Dermis blood vessel endothelial cell (primary cell): ENCODE measurements around the gene SCARB2. TPM values are rescaled to one million over a fixed set of nuclear protein-coding genes. Genes with fewer than 3 reads are reported as not detected.
A peak's percentile ranks its signal among the peaks of the same experiment; 100 is the strongest.

Experiments used
- DNase-seq: peaks from one replicate; pipeline ENCODE4 v3.0.0; 2010
- total RNA-seq: library from RNA; depleted of rRNA; stranded (reverse); fragments of >200 nt; gene quantifications from 2 replicates; pipeline ENCODE4 v1.2.3, GENCODE V29; 2014

Gene SCARB2
- total RNA-seq, 1 donor from 2014 or later = 194 TPM

DNA sequence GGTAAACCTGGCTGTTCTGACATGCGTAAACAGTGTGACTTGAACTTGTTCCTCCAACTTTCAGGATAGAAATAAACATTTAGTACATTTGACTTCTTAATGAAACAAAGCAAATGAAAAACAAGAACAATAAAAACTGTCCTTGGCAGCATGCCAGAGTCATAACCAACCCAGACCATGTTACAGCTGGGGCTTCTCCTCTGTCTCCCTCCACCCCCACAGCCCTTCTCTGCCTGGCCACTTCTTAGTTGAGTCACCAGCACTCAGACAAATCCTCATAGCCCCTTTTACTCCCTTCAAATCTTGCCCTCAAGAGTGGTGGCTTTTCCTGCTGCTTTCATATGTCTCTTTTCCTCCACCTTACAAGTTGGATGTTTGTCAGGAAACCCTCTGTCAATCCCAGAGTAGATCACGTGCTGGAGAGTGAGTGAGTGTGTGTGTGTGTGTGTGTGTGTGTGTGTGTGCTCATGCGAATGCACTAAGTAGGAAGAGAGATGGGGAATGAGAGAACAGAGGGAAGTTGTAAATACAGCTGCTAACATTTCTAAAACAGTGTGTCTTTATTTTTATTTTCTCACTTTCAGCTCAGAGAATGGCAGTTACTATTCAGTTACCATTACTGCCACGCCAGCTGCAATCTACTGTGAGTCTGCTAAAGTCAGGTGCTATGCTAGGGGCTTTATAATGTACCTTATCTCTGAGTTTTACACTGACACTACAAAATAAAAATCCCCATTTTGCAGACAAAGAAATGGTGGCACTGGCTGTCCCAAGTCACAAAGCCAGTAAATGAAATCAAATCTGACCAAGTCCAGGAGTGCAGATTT, 15.0 kb downstream of the SCARB2 start:
- DNase-seq = peak; percentile 92

DNA sequence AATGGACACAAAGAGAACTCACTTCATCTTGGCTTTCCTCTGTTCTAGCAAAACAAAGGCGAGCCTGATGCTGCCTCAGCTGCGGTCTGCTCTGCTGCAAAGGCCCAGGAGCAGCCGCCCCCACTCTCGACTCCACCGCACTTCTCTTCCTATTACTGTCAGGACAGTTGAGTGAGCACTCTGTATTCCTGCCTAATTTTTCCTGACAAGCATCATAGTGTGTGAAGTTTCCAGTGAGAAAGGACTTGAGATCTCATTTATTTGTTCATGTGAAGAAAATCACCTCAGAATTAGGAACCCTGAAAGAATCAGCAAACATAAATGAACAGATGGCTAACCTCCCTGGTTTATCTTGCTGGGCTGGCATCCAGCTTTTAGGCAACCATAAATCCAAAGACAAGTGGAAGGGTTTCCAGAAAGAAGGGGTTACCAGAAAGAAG, 15.6 kb downstream of the SCARB2 start:
- peak; percentile 71 for DNase-seq

DNA sequence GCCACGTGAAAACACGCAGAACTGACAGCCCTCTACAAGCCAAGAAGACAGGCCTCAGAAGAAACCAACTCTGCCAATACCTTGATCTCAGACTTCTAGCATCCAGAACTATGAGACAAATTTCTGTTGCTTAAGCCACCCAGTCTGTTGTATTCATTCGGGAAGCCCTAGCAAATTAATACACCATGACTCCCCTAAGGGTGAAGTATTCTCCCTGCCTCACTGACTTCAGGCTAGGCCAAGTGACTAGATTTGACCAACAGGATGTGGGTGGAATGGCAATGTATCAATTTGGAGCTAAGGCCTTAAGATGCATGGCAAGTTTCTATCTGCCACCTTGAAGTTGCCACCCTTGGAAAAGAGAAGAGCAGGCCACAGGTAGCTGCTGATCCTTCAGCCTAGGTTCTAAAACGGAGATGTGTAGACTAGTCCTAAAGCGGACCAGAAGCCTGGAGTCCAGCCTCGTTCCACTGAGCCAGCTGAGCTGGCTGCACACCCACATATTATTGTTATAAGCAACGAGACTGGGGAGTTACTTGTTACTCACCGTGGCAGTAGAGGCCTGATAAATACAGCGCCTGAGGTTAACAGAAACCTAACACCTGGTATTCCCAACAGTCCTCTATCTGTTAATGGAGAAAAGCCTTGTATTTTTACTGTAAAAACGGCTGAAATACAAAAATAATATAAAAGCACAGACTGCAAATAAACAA, 16.4 kb downstream of the SCARB2 start:
- no peak for DNase-seq

DNA sequence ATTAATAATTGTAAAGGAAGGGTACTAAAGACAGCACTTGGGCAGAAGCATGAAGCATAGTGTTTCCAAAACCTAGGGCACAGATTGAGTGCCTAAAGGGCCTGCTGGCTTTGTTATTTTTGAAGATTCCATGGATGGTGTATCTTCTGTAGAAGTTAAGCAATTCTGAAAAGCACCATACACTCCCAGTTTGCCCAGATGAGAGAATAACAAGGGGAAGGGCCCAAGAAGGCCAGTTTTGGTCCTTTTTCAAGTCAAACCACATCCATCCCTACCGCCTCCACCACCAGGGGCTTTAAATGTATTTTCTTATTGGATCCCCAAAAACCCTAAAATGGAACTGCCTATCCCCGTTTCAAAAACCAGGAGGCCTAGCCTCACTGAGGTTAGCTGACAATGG, 17.2 kb downstream of the SCARB2 start:
- no peak for DNase-seq

DNA sequence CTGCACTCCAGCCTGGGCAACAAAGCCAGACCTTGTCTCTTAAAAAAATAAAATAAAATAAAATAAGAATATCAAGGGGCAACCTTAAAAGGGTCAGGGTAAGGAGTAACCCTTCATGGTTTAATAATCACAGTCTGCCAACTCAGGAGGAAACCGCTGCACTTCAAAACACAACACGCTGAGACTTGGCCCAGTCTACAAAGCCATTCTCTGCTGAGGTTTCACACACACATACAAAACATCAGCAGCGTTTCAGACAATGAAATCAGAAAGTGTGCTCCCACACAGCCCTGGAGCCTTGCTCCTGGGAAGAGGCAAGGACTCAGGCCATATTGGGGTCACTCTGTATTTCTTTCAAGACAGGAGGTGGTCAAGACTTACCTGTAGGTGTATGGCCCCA, 18.3 kb downstream of the SCARB2 start:
- DNase-seq = no peak

GRCh38 chr4:76194325-76194724, 19.3 kb downstream of the SCARB2 start:
- peak; percentile 33 for DNase-seq

- no peak for DNase-seq
Observed at GRCh38 chr4:76192236-76192635, 21.4 kb downstream of the SCARB2 start.

- DNase-seq = no peak
Observed at GRCh38 chr4:76188557-76188956, 25.1 kb downstream of the SCARB2 start.

DNA sequence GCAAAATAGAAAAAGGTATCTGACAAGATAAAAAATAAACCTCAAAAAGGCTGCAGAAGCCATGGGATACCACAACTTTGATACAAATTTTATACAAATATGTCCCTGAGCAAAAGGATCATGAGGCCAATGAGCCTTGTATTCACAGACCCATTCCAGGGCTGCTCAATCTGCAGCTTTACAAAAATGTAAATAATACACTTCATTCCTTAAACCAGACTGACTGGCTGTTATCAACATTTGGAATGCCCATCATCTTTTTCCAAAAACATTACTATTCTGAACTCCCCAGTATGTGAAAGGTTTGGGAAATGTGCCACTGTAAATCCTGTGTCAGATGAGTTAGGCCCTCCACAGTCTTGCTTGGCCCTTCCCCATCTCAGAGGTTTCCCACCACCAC, 25.5 kb downstream of the SCARB2 start:
- DNase-seq = no peak

GRCh38 chr4:76187152-76187551, 26.5 kb downstream of the SCARB2 start:
- DNase-seq = no peak

DNA sequence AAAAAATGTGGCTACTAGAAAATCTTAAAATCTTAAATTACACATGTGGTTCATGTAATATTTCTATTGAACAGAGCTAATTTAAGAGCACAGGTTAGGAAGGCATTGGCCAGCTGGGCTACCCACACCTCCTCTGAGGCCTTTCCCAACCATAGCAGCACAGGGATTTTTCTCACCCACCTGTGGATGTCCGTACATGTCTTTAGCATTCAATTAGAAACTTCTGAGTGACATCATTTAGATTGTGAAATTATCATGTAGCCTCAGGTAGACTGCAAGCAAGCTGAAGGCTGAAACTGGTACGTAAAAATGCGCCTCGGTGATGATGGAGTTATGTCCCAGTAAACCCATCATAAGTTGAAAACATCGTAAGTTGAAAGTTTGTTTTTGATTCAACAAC, 31.2 kb downstream of the SCARB2 start:
- no peak for DNase-seq

DNA sequence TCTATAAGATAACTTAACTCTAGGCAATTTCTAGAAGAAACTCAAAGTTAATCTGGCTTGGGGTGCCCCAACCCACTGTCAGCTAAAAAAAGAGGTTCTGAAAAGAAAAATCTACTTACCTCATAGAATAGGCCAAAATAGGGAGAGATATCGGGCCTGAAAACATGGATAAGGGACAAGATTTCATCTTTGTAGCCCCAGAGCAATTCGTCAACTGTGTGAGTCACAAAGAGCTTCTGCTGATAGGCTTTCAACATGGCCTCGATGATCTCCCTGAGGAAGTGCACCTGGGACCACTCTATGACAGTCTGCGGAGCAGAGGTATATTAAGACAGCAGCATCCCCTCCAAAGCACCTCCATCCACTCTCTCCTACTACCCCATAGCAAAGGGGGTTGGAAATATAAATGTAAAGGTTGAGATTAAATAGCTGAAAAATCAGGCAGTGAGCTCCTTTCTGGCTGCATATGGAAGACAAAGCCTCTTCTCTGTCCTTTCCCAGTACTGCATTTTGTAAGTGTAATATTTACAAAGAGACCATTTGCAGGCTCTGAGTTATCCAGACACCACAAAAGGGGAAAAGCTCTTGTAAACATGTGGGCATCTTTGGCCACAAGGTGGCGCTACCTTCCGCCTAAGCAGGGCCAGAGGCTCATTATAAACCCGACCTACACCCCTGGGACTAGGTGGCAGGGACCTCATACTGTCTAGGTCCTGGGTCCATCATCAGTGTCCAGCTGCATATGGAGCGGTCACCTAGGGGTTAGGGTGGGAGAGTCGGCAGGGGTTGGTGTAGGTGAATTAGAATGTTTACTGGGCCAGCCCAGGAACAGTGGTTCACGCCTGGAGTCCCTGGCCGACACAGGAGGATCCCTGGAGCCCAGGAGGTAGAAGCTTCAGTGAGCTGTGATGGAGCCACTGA, 34.0 kb downstream of the SCARB2 start:
- peak; percentile 93 for DNase-seq

GRCh38 chr4:76178296-76178695, 35.3 kb downstream of the SCARB2 start:
- DNase-seq = peak; percentile 19

DNA sequence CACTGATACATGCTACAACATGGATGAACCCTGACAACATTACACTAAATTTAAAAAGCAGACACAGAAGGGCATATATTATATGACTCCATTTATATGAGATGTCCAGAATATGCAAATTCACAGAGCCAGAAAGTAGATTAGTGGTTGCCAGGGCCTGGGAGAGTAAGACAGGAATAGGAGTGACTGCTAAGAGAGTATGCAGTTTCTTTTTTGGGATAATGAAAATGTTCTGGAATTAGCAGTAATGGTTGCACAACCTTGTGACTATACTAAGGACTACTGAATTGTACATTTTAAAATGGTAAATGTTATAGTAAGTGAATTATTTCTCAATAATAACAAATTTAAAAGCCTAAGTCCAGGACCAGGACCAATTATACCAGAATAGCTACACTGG, 35.9 kb downstream of the SCARB2 start:
- DNase-seq = no peak

GRCh38 chr4:76175336-76175735, 38.3 kb downstream of the SCARB2 start:
- DNase-seq = no peak

- no peak for DNase-seq
Observed at GRCh38 chr4:76174216-76174615, 39.4 kb downstream of the SCARB2 start.

DNA sequence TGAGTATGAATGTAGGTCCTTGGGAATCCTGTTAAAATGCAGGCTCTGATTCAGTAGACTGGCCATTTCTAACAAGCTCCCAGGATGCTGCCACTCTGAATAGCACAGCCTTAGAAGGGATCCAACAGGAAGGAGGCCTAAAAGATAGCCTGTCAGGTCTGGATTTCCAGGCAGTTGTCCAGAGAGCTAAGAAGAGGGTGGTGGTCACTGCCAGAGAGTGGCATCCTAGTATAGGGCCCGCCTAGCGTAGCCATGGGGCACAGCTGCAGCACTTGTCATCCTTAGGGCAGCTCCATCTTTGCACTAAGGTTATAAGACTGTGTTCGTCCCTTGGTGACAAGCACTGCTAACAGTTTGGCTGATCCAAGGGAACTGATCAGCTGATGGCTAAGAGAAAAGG, 44.9 kb downstream of the SCARB2 start:
- no peak for DNase-seq

- no peak for DNase-seq
Observed at GRCh38 chr4:76166480-76166879, 47.1 kb downstream of the SCARB2 start.

- DNase-seq = no peak
Observed at GRCh38 chr4:76160355-76160754, 53.3 kb downstream of the SCARB2 start.

GRCh38 chr4:76156635-76157034, 57.0 kb downstream of the SCARB2 start:
- peak; percentile 85 for DNase-seq

DNA sequence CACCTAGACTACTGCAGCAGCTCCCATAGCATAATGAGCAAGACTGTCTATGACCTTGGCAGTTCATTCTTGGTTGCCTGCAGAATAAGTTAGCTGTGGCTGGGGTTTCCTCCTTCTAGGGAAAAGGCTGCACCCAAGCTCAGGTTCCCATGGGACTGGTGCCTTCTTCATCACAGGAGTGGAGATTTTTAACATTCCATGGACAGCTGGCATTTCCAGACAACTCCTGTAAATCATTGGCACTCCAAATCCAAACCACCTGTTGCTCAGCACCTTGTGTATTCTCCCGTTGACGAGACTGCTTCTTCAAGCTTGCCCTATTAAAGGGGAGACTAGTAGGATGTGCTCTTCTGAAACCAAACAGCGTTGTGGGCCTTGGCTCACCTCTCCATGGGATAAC, 57.6 kb downstream of the SCARB2 start:
- DNase-seq = no peak

- no peak for DNase-seq
Observed at GRCh38 chr4:76153356-76153755, 60.3 kb downstream of the SCARB2 start.
